Endothelial cell (in vitro differentiated cells): ENCODE measurements around the gene RFNG. TPM values are rescaled to one million over a fixed set of nuclear protein-coding genes. Genes with fewer than 3 reads are reported as not detected.
A peak's percentile ranks its signal among the peaks of the same experiment; 100 is the strongest.

Experiments
- DNase-seq: peaks from one replicate; pipeline ENCODE4 v3.0.0; 2021; ENCODE audit warnings: low spot score
- H3K27ac Mint-ChIP-seq: one replicate; pipeline ENCODE4 v1.8.0; 2021; ENCODE audit warnings: mixed read lengths, inconsistent platforms; ENCODE audit not compliant: unreplicated experiment
- H3K27me3 Mint-ChIP-seq: one replicate; pipeline ENCODE4 v1.8.0; 2021; ENCODE audit warnings: mild to moderate bottlenecking, moderate library complexity, mixed read lengths, inconsistent platforms; ENCODE audit not compliant: unreplicated experiment
- H3K36me3 Mint-ChIP-seq: one replicate; pipeline ENCODE4 v1.8.0; 2021; ENCODE audit warnings: mild to moderate bottlenecking, low read depth, mixed read lengths, inconsistent platforms; ENCODE audit not compliant: unreplicated experiment
- H3K4me1 Mint-ChIP-seq: one replicate; pipeline ENCODE4 v1.8.0; 2021; ENCODE audit warnings: mild to moderate bottlenecking, mixed read lengths, inconsistent platforms; ENCODE audit not compliant: unreplicated experiment
- H3K4me3 Mint-ChIP-seq: one replicate; pipeline ENCODE4 v1.8.0; 2021; ENCODE audit warnings: mild to moderate bottlenecking, mixed read lengths, inconsistent platforms; ENCODE audit not compliant: unreplicated experiment
- H3K9me3 Mint-ChIP-seq: one replicate; pipeline ENCODE4 v1.8.0; 2021; ENCODE audit warnings: mixed read lengths, inconsistent platforms; ENCODE audit not compliant: unreplicated experiment
- CTCF ChIP-seq: fragments of 200-600 bp; sonication (generic); IDR thresholded peaks from one replicate; pipeline ENCODE4 v1.5.0; 2021; ENCODE audit warnings: antibody characterized with exemption; ENCODE audit not compliant: unreplicated experiment
- total RNA-seq: library from RNA; stranded (reverse); fragmentation: NEBNext Ultra II Directional; extraction: Animal tissue kit (Norgen Biotek cat#: 25700); gene quantifications from one replicate; pipeline ENCODE4 v1.2.1, GENCODE V29; 2021; ENCODE audit not compliant: unreplicated experiment

RFNG gene
- total RNA-seq, 1 donor from 2014 or later, result 19.7 TPM

GRCh38 chr17:82028246-82028645 is 23.4 kb downstream of the RFNG start:
- Mint-ChIP-seq H3K27me3 (peaks cover 11% of the 10 kb centered on the region), H3K4me1 (peaks cover 3% of the 10 kb centered on the region), H3K36me3 (no peaks in the 10 kb centered on the region), H3K9me3 (no peaks in the 10 kb centered on the region), H3K4me3 (no peak overlapping the region), H3K27ac (no peak overlapping the region)
- no peak for TF ChIP-seq CTCF
- DNase-seq, result no peak

- no peak overlapping the region for H3K4me3 Mint-ChIP-seq
- H3K27ac Mint-ChIP-seq, result no peak overlapping the region
- TF ChIP-seq CTCF, result no peak
- no peaks in the 10 kb centered on the region for H3K36me3 Mint-ChIP-seq
- DNase-seq, result no peak
- H3K9me3 Mint-ChIP-seq, result no peaks in the 10 kb centered on the region
- H3K27me3 Mint-ChIP-seq, result peaks cover 8% of the 10 kb centered on the region
- H3K4me1 Mint-ChIP-seq, result peaks cover 8% of the 10 kb centered on the region
These were observed 26.1 kb downstream of the RFNG start for GRCh38 chr17:82025401-82026107.

- no peaks in the 10 kb centered on the region for H3K9me3 Mint-ChIP-seq
- H3K27me3 Mint-ChIP-seq, result peaks cover 8% of the 10 kb centered on the region
- H3K36me3 Mint-ChIP-seq, result no peaks in the 10 kb centered on the region
- H3K4me1 Mint-ChIP-seq, result peaks cover 8% of the 10 kb centered on the region
- H3K4me3 Mint-ChIP-seq, result no peak overlapping the region
- no peak overlapping the region for H3K27ac Mint-ChIP-seq
- TF ChIP-seq CTCF, result no peak
- DNase-seq, result no peak
These were observed 26.8 kb downstream of the RFNG start for GRCh38 chr17:82024859-82025258.

- no peaks in the 10 kb centered on the region for H3K9me3 Mint-ChIP-seq
- H3K27ac Mint-ChIP-seq, result no peak overlapping the region
- DNase-seq, result peak; percentile 33
- no peak for TF ChIP-seq CTCF
- peaks cover 7% of the 10 kb centered on the region for H3K27me3 Mint-ChIP-seq
- H3K4me1 Mint-ChIP-seq, result peaks cover 5% of the 10 kb centered on the region
- H3K36me3 Mint-ChIP-seq, result peaks cover 2% of the 10 kb centered on the region
- H3K4me3 Mint-ChIP-seq, result peak overlapping the region; percentile 81
These were observed 28.0 kb downstream of the RFNG start for GRCh38 chr17:82023447-82024241.

GRCh38 chr17:82022981-82023446 is 28.6 kb downstream of the RFNG start, which contains the start of gene LRRC45:
Gene LRRC45, plus strand, starts transcription at chr17:82023305. Its CDS starts 339 bp downstream, at chr17:82023644.
- Mint-ChIP-seq H3K27me3 (peaks cover 8% of the 10 kb centered on the region), H3K36me3 (peaks cover 4% of the 10 kb centered on the region), H3K27ac (no peak within 1 kb of the TSS), H3K4me3 (peak within 1 kb of the TSS; percentile 91), H3K4me1 (peaks cover 5% of the 10 kb centered on the region), H3K9me3 (no peaks in the 10 kb centered on the region)
- peak; percentile 100 for DNase-seq
- no peak for TF ChIP-seq CTCF
